SK-N-MC (cell line): ENCODE data around the gene NNAT.
"Not testable (repeated sequence)": the region's sequence is repeated elsewhere in the genome, so short reads cannot be mapped to it uniquely, and the experiment has no call there.

Experiments
- DNase-seq: peaks from one replicate; pipeline ENCODE4 v3.0.0-alpha.2; 2011; ENCODE audit warnings: low read depth, low spot score
- H3K27ac ChIP-seq: fragments of 200-600 bp; sonication (generic); 2 replicates; pipeline ENCODE4 v1.5.1; 2016; ENCODE audit warnings: mixed run types
- H3K36me3 ChIP-seq: fragments of 200-600 bp; sonication (generic); 2 replicates; pipeline ENCODE4 v1.6.1; 2017; ENCODE audit warnings: antibody characterized with exemption, low read length, mixed read lengths; ENCODE audit not compliant: insufficient read depth
- H3K4me3 ChIP-seq: fragments of 200-600 bp; sonication (generic); 2 replicates; pipeline ENCODE4 v1.5.1; 2016
- H3K9ac ChIP-seq: fragments of 200-600 bp; sonication (generic); 2 replicates; pipeline ENCODE4 v1.8.0; 2017; ENCODE audit warnings: mixed run types, mixed read lengths; ENCODE audit not compliant: insufficient read length
- H3K9me3 ChIP-seq: fragments of 200-600 bp; sonication (generic); 2 replicates; pipeline ENCODE4 v1.6.1; 2017; ENCODE audit warnings: low read depth, mild to moderate bottlenecking, antibody characterized with exemption, low read length, moderate library complexity, mixed read lengths
- EZH2 ChIP-seq: fragments of 200-600 bp; sonication (generic); IDR thresholded peaks from one replicate; pipeline ENCODE4 v1.6.1; 2017; ENCODE audit warnings: antibody characterized with exemption
- FOXP2 ChIP-seq: optimal IDR thresholded peaks from 2 replicates; pipeline ENCODE3; 2011; ENCODE audit warnings: mild to moderate bottlenecking, moderate library complexity; ENCODE audit not compliant: insufficient read depth; ENCODE audit errors: extremely low read length, control extremely low read depth
- POLR2AphosphoS5 ChIP-seq: IDR thresholded peaks from 2 replicates; pipeline ENCODE4 v1.6.1; 2012; ENCODE audit warnings: mild to moderate bottlenecking, low read depth, low read length, borderline replicate concordance

Gene NNAT, protein sequence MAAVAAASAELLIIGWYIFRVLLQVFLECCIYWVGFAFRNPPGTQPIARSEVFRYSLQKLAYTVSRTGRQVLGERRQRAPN

DNA sequence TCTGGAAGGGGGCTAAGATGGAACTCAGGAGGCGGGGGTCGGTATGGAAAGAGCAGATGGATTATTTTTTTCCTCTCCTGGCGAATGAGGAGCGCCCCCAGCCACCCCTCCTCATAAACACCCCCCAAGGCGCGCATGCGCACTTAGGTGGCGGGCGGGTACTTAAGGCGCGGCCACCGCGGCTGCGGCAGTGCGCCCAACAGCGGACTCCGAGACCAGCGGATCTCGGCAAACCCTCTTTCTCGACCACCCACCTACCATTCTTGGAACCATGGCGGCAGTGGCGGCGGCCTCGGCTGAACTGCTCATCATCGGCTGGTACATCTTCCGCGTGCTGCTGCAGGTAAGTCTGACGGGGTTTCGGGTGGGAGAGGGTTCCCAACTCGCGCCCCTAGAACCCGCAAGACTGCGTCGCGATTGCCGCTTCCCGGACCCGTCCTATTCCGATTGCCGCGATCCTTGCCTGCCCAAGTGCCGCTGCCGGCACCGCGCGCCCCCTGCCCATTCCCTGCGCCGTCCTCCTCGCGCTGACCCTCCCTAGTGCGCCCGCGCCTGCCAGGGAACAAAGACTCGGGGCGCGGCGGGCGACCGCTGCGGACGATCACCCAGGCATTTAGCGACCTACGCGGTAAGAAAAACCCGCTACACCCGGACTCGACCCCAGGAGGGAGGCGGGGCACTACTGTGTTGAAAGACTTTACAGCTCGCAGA lies at the start of gene NNAT:
NNAT (plus strand) TSS at position 190 of the 711 bp plus-strand sequence; CDS start at position 272, 82 bp downstream.
- Histone ChIP-seq H3K9ac (no peak within 1 kb of the TSS), H3K27ac (no peak within 1 kb of the TSS)

DNA sequence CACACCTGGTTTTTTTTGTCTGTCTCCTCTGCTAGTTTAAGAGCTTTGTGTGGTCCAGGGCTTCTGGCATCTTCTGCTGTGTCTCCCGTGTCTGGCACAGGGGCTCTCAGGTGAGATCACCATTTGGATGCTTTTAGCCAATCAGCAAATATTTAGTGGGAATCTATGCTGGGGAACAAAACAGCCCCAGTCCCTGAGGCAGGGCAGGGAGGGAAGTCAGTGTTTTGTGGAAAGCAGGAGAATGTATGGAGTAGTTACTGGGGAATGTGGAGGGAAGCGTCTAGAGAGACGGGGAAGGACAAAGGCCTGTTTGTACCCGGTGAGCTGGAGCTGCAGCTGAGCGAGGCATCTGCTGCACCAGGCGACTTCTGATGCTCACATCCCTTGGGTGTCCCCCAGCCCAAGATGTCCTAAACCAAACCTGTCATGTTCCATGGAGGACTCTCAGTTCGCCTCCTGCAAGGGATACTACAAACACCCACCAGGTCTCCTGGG lies 49.3 kb upstream of the NNAT start:
- Histone ChIP-seq H3K9ac (no peak overlapping the region), H3K9me3 (no peaks in the 10 kb centered on the region), H3K36me3 (no peaks in the 10 kb centered on the region), H3K4me3 (no peak overlapping the region), H3K27ac (no peak overlapping the region)
- DNase-seq, result no peak
- TF ChIP-seq EZH2 (no peak), FOXP2 (no peak), POLR2AphosphoS5 (no peak)

More for the DNA sequence above, at the start of gene NNAT:
- H3K36me3 ChIP-seq, result no peaks in the 10 kb centered on the region
- no peak for TF ChIP-seq POLR2AphosphoS5
- TF ChIP-seq EZH2, result no peak
- no peak for TF ChIP-seq FOXP2
- DNase-seq, result no peak
- H3K9me3 ChIP-seq, result no peaks in the 10 kb centered on the region
- H3K4me3 ChIP-seq, result no peak within 1 kb of the TSS

DNA sequence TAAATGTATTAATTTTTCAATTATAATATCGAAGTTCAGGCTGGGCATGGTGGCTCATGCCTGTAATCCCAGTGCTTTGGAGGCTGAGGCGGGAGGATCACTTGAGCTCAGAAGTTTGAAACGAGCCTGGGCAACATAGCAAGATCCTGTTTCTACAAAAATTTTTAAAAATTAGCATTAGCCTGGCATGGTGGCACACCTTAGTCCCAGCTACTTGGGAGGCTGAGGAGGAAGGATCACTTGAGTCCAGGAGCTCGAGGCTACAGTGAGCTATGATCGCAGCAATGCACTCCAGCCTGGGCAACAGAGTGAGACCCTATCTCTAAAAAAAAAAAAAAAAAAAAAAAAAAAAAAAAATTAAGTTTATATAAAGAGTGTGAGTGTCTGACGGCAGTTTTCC lies 48.6 kb upstream of the NNAT start:
- H3K9me3 ChIP-seq, H3K9ac ChIP-seq, H3K27ac ChIP-seq, DNase-seq, H3K36me3 ChIP-seq, H3K4me3 ChIP-seq: not testable (repeated sequence)

DNA sequence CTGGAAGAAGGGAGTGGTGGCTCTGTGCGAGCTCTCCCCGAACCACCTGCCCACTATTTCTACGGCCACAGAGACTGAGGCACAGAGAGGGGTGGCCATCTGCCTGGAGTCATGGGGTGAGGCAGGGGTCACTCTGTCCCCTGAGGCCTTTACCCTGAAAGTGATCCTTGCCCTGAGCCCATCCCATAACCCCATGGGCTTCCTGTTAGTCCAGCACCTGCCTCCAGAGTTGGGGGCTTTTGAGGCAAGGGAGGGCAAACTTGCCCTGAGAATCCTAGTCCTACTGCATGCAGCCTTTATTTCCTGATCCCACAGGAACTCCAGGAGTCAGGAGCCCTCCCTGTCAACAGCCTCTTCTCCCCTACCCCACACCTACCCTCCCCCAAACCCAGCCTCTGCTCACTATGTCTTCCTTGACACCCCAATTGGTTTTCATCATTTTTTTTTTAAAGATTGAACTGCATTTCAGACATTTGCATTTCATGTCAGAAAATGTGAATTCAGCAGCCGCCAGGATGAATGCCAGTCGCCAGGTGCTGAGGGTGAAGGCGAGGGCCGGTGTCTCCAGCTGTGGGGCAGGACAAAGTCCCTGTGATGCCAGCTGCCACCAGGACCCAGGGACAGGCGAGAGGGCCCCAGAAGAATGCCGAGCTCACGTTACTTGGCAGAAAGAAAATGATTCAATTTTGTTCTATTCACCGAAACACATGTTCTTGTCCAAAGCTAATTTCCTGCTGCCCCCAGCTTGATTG lies 47.6 kb upstream of the NNAT start:
- H3K36me3 ChIP-seq, result no peaks in the 10 kb centered on the region
- no peaks in the 10 kb centered on the region for H3K9me3 ChIP-seq
- TF ChIP-seq EZH2 (no peak), POLR2AphosphoS5 (no peak), FOXP2 (no peak)
- no peak for DNase-seq
- H3K9ac ChIP-seq, result no peak overlapping the region
- no peak overlapping the region for H3K4me3 ChIP-seq
- no peak overlapping the region for H3K27ac ChIP-seq

DNA sequence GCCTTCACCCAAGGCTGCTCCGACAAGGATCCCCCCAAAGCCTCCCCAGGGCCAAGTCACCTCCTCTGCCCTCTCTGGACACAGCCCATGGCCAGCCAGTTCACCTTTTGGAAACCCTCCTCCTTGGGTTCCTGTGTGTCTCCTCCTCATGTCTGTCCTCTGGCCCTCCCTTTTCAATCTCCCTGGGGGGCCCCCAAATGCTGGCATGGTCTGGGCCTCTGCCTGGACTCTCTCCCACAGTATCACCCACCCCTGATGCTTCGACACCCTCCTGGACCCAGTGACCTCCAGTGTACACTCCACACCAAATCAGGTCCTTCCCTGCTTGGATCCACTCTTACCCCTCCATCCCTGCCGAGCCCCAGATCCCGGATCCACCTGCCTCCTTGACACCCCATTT lies 46.7 kb upstream of the NNAT start:
- no peak for DNase-seq
- no peak overlapping the region for H3K27ac ChIP-seq
- TF ChIP-seq EZH2 (no peak), POLR2AphosphoS5 (no peak), FOXP2 (no peak)
- H3K9ac ChIP-seq, result no peak overlapping the region
- H3K36me3 ChIP-seq, result no peaks in the 10 kb centered on the region
- no peak overlapping the region for H3K4me3 ChIP-seq
- H3K9me3 ChIP-seq, result no peaks in the 10 kb centered on the region

DNA sequence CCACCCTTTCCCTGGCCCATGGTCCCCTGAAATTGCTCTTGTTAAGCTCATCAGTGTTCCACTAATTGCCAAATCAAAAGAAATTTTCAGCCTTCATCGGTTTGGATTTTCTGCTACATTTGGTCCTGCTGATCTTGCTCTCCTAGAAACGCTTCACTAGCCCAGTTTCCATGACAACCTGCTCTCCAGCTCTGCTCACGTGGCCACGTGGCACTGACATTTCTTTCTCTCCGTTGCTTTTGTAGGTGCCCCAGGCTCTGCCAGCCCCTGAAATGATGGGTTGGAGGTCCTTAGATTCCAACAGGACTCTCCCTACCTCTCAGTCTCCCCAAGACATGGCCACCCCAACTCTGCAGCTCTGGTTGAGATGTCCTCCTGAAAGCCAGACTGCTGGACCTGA lies 45.8 kb upstream of the NNAT start:
- no peak for TF ChIP-seq EZH2
- TF ChIP-seq POLR2AphosphoS5, result no peak
- no peak for TF ChIP-seq FOXP2
- no peak overlapping the region for H3K9ac ChIP-seq
- no peaks in the 10 kb centered on the region for H3K36me3 ChIP-seq
- no peak overlapping the region for H3K27ac ChIP-seq
- DNase-seq, result no peak
- H3K9me3 ChIP-seq, result no peaks in the 10 kb centered on the region
- H3K4me3 ChIP-seq, result no peak overlapping the region

DNA sequence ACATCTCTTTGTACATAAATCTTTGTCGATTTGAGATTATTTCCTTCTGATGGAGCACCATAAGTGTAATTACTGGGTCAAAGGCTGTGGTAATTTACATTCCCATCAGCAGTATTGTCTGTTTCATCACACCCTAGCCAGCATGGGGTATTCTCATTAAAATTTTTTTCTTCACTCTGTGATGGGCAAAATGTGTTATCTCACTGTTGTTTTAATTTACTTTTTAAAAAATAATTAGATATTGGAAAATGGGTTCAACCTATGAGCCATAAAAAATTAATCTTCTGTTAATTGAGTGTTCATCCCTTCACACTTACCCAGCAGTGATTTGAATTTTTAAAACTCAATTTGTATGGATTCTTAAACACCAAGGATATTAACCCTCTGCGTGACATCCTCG lies 44.0 kb upstream of the NNAT start:
- DNase-seq, result no peak
- no peak for TF ChIP-seq FOXP2
- TF ChIP-seq EZH2, result no peak
- no peak for TF ChIP-seq POLR2AphosphoS5
- no peak overlapping the region for H3K4me3 ChIP-seq
- H3K9me3 ChIP-seq, result no peaks in the 10 kb centered on the region
- H3K36me3 ChIP-seq, result no peaks in the 10 kb centered on the region
- H3K9ac ChIP-seq, result no peak overlapping the region
- H3K27ac ChIP-seq, result no peak overlapping the region

DNA sequence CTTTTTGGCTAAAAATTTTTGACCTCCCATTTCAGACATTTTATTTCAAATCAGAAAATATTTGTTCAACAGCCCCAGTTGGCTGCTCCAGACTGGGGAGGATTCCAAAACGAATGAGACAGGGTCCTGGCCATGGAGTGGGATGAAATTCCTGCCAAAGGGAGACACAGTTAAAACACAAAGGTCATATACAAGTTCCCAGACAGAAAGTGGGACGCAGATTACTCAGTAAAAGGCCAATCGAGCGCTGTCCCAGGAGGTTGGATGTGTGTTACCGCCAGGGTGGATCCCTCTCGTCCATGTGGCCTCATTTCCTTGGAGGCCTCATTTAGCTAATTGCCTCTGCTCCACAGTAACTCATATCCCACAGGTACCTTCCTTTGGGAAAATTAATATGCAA lies 41.8 kb upstream of the NNAT start:
- H3K9ac ChIP-seq, result no peak overlapping the region
- H3K27ac ChIP-seq, result no peak overlapping the region
- H3K4me3 ChIP-seq, result no peak overlapping the region
- TF ChIP-seq EZH2 (no peak), FOXP2 (no peak), POLR2AphosphoS5 (no peak)
- no peak for DNase-seq
- H3K9me3 ChIP-seq, result no peaks in the 10 kb centered on the region
- no peaks in the 10 kb centered on the region for H3K36me3 ChIP-seq
